ENCODE measurements around the gene RGS12. TPM values are rescaled to one million over a fixed set of nuclear protein-coding genes. Genes with fewer than 3 reads are reported as not detected.
A peak's percentile ranks its signal among the peaks of the same experiment; 100 is the strongest.

RGS12 gene
- total and polyA plus RNA-seq, 2 of the 8 experiments (the other 6 are each of a cell fraction or from before 2014, with no cell fraction given), result 6.0 to 16.4 TPM

- H3K79me1 ChIP-seq (ENCODE audit: low read depth, low read length), result no peaks in the 10 kb centered on the region
- TF ChIP-seq RBBP5 (IDR thresholded peaks at IDR 0.05; ENCODE audit: borderline replicate concordance, low read depth, low read length) (no peak), BRCA1 (IDR thresholded peaks at IDR 0.05; ENCODE audit: low read depth, low read length) (no peak), SRF (IDR thresholded peaks at IDR 0.05; ENCODE audit: low read depth, low read length) (no peak), KDM1A (IDR thresholded peaks at IDR 0.05; ENCODE audit: borderline replicate concordance, low read length) (no peak), POU5F1 (IDR thresholded peaks at IDR 0.05; ENCODE audit: low read depth, low read length) (no peak), SAP30 (IDR thresholded peaks at IDR 0.05; ENCODE audit: insufficient read depth, insufficient replicate concordance, low read length) (no peak), RNF2 (IDR thresholded peaks at IDR 0.05; ENCODE audit: borderline replicate concordance, low read depth, low read length, missing control alignments, poor library complexity, severe bottlenecking) (no peak), HDAC6 (IDR thresholded peaks at IDR 0.05; ENCODE audit: low read depth, low read length) (no peak), RAD21 (IDR thresholded peaks at IDR 0.05 in 1 of 2, conservative IDR thresholded peaks at IDR 0.05 in 1 of 2; ENCODE audit: low read depth in 2 of 2, low read length in 2 of 2) (no peak), PHF8 (conservative IDR thresholded peaks at IDR 0.05; ENCODE audit: low read depth, low read length) (no peak), SP1 (IDR thresholded peaks at IDR 0.05; ENCODE audit: low read depth, low read length) (no peak)
Observed at GRCh38 chr4:3248811-3249661, 43.8 kb upstream of the RGS12 start, which contains the start of gene MSANTD1. MSANTD1 (plus strand) TSS chr4:3249159; CDS start chr4:3249223, 64 bp downstream.

More at GRCh38 chr4:3248811-3249661, 43.8 kb upstream of the RGS12 start, which contains the start of gene MSANTD1:
- Histone ChIP-seq H2BK15ac (ENCODE audit: low read length) (peak within 1 kb of the TSS; percentile 46; the same call in 1 of the 2 replicates), H3K23me2 (ENCODE audit: low read depth, low read length) (no peaks in the 10 kb centered on the region), H4K5ac (ENCODE audit: insufficient read length, low read depth, low read length) (no peak within 1 kb of the TSS), H3K27me3 (replicated peaks in 1 of 4; ENCODE audit: control insufficient read depth in 3 of 4, extremely low read depth in 1 of 4, insufficient read depth in 3 of 4, low read length in 3 of 4) (no peaks in the 10 kb centered on the region), H2BK5ac (ENCODE audit: low read depth, low read length) (no peak within 1 kb of the TSS), H3K4me2 (ENCODE audit: insufficient read depth in 1 of 2, low read depth in 2 of 2, low read length in 2 of 2) (no peak within 1 kb of the TSS), H3K4me1 (replicated peaks in 1 of 4; ENCODE audit: control insufficient read depth in 3 of 4, insufficient read depth in 4 of 4, low read length in 3 of 4) (peaks cover 0 to 8% (median 0%) of the 10 kb centered on the region in 4 experiments; a peak in 3 of 7 replicates), H3K9me3 (ENCODE audit: insufficient read depth in 2 of 2, low read depth in 1 of 2, low read length in 1 of 2) (no peaks in the 10 kb centered on the region), H3K4me3 (ENCODE audit: extremely low read depth in 1 of 4, insufficient read depth in 2 of 4, low read depth in 3 of 4, low read length in 4 of 4) (no peak within 1 kb of the TSS), H3K27ac (ENCODE audit: low read depth, low read length) (no peak within 1 kb of the TSS), H2AFZ (ENCODE audit: low read length) (no peak within 1 kb of the TSS), H3K18ac (ENCODE audit: extremely low read depth, low read length) (no peak within 1 kb of the TSS; the same call in 1 of the 2 replicates), H3K4ac (replicated peaks; ENCODE audit: insufficient read length, low read depth, low read length) (no peak within 1 kb of the TSS), H3K36me3 (ENCODE audit: control insufficient read depth in 2 of 4, insufficient read depth in 4 of 4, low read length in 3 of 4) (no peaks in the 10 kb centered on the region), H3K23ac (ENCODE audit: insufficient read length) (no peak within 1 kb of the TSS), H4K8ac (ENCODE audit: extremely low read depth, insufficient read depth, low read length) (peak within 1 kb of the TSS; percentile 1; the same call in 1 of the 2 replicates), H3K14ac (ENCODE audit: insufficient read length) (no peak within 1 kb of the TSS), H2AK5ac (ENCODE audit: low read depth, low read length) (no peak within 1 kb of the TSS), H3K79me2 (ENCODE audit: control insufficient read depth in 1 of 2, insufficient read depth in 2 of 2, low read length in 2 of 2) (no peaks in the 10 kb centered on the region), H3K9ac (replicated peaks in 1 of 4; ENCODE audit: extremely low read depth in 1 of 4, low read depth in 3 of 4, low read length in 3 of 4) (no peak within 1 kb of the TSS; a peak in 1 of 7 replicates), H2BK120ac (replicated peaks; ENCODE audit: low read depth, low read length) (no peak within 1 kb of the TSS), H2BK20ac (ENCODE audit: low read length) (no peak within 1 kb of the TSS), H4K20me1 (replicated peaks in 1 of 2; ENCODE audit: control insufficient read depth in 1 of 2, insufficient read depth in 2 of 2, low read length in 2 of 2) (peaks cover 3 to 10% of the 10 kb centered on the region in 2 experiments), H3K56ac (replicated peaks; ENCODE audit: insufficient read length, low read depth, low read length) (no peak within 1 kb of the TSS), H2BK12ac (ENCODE audit: low read depth, low read length) (no peak within 1 kb of the TSS), H4K91ac (replicated peaks; ENCODE audit: insufficient read length, low read length) (peak within 1 kb of the TSS; percentile 54)
- ChIA-PET POLR2A (ENCODE audit: partially characterized antibody) (interaction anchor here (1.1 to 1.7 kb wide), 2 partner anchors 10 to 45 kb away, joined by 3 read pairs; no protein-coding TSS in a partner anchor), CTCF (ENCODE audit: partially characterized antibody) (interaction anchor here (0.8 to 2.6 kb wide), 9 partner anchors 12 to 231 kb away, joined by 3 to 7 read pairs (median 3); no protein-coding TSS in a partner anchor)
- WGBS, 2 experiments (ENCODE audit: extremely low coverage in 1 of 2, insufficient coverage in 1 of 2, insufficient read length in 1 of 2, insufficient replicate concordance in 2 of 2, low coverage in 1 of 2, low lambda C conversion rate in 2 of 2, missing lambda C conversion rate in 1 of 2), result 92% methylated on average over 63 of the region's 72 CpGs; no CpG with 5 or more reads in 1 of the 2 experiments
- FAIRE-seq, result no peak
- DNase-seq (ENCODE audit: low read depth in 1 of 2, low spot score in 2 of 2), result no peak

All from H1 (cell line).